Measurements from ENCODE around the gene ABHD1.
A peak's percentile ranks its signal among the peaks of the same experiment; 100 is the strongest.
"Not testable (repeated sequence)": the region's sequence is repeated elsewhere in the genome, so short reads cannot be mapped to it uniquely, and the experiment has no call there.

ABHD1 gene

DNA sequence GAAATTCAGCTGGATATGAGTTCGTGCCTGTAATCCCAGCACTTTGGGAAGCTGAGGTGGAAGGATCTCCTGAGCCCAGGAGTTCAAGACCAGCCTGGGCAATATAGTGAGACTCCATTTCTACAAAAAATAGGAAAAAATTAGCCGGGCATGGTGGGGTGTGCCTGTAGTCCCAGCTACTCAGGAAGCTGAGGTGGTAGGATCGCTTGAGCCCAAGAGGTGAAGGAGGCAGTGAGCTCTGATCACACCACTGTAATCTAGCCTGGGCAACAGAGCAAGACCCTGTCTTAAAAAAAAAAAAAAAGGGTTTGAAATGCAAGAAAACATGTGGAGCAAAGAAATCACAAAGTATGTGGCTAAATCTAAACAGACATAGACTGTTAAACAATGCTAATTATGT, 14.5 kb upstream of the ABHD1 start:
- no peak for DNase-seq (ENCODE audit: low read depth in 2 of 2)

DNA sequence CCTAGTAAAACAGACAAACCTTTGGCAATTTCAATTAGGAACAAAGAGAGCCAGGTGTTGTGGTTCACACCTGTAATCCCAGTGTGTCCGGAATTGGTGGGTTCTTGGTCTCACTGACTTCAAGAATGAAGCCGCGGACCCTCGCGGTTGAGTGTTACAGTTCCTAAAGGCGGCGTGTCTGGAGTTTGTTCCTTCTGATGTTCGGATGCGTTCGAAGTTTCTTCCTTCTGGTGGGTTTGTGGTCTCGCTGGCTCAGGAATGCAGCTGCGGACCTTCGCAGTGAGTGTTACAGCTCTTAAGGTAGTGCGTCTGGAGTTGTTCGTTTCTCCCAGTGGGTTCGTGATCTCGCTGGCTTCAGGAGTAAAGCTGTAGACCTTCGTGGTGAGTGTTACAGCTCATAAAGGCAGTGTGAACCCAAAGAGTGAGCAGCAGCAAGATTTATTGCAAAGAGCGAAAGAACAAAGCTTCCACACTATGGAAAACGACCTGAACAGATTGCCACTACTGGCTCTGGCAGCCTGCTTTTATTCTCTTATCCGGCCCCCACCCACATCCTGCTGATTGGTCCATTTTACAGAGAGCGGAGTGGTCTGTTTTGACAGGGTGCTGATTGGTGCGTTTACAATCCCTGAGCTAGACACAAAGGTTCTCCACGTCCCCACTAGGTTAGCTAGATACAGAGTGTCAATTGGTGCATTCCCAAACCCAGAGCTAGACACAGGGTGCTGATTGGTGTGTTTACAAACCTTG, 12.8 kb upstream of the ABHD1 start:
- not testable (repeated sequence) for DNase-seq (ENCODE audit: low read depth in 2 of 2)

DNA sequence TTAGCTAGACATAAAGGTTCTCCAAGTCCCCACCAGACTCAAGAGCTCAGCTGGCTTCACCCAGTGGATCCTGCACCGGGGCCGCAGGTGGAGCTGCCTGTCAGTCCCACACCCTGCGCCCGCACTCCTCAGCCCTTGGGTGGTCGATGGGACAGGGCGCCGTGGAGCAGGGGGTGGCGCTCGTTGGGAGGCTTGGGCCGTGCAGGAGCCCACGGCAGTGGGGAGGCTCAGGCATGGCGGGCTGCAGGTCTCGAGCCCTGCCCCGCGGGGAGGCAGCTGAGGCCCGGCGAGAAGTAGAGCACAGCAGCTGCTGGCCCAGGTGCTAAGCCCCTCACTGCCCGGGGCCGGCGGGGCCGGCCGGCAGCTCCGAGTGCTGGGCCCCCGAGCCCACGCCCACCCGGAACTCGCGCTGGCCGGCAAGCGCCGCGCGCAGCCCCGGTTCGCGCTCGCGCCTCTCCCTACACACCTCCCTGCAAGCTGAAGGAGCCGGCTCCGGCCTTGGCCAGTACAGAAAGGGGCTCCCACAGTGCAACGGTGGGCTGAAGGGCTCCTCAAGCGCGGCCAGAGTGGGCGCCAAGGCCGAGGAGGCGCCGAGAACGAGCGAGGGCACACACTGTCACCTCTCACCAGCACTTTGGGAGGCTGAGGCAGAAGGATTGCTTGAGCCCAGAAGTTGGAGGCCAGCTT, 12.1 kb upstream of the ABHD1 start:
- not testable (repeated sequence) for DNase-seq (ENCODE audit: low read depth in 2 of 2)

DNA sequence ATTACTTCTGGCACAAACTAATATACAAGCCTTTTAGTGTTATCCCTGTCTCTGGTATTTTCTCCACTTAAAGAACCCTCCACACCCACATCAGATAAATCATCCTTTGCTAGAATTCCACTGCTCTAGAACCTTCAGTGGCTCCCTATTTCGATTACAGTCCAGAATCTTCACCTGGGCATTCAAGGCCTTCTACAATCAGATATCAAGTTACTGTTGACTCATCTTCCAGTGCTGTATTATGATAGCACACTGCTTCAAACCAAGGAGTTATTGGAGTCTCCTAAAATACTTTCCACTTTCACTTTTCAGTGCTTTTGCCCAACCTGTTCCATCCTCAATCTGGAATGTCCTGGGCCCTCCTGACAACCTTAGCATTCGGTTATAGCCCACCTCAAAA, 8.1 kb upstream of the ABHD1 start:
- no peak for DNase-seq (ENCODE audit: low read depth in 2 of 2)

DNA sequence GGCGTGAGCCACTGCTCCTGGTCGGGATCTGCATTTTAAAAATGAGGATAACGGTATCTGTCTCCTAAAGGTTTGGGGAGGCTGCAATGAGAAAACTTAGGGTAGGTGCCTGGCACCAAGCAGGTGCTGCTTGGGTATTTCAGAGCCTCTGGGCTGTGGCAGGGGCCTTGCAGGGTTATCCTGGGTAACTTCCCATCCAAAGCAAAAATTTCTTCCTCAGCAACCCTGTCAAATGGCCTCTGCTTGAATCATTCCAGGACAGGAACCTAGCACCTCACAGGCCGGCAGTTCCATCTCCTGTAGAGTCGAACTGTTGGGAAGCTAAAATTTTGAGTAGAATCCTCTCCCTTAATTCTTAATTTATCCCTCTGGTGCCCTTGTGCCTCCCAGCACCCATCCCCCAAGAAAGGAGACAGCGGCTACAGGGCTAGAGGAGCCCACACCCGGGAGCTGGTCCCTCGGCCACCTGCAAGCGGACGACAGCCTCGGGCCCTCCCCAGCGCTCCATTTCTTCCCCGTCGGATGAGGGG, 5.6 kb upstream of the ABHD1 start:
- no peak for DNase-seq (ENCODE audit: low read depth in 2 of 2)

DNA sequence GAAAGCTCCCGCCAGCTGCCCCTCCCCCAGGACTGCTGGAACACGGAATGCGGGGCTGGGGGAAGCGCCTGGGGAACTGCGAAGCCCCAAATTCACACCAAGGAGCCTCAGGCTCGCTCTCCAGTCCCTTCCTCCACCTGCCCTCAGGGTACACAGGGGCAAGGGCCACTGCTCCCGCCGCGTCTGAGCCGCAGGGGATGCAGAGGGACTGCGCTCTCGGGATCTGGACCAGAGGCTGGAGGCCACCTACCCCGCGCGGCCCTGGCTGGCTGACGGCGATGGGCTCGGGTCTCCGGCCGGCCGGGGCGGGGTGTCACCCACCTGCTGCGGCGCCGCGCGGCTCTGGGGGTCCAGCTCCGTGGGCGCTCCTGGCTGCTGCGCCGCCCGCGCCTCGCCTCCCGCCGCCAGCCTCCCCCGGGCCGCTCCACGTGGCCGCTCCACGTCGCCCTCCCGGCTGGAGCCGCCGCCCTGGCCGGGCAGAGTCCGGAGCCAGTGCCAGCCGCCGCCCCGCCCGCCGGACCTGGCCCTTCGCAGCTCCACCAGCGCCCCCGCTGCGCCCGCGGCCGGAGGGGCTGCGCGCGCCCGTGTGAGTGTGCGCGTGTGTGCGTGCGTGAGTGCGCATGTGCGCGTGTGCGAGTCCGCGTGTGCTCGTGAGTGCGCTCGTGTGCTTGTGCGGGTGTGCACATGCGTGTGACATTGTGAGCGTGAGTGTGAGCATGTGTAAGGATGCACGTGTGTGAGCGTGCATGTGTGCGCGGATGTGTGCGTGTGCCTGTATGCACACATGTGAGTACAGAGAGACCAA, 4.9 kb upstream of the ABHD1 start, which contains the start of gene CGREF1:
Gene CGREF1, minus strand, starts transcription at position 604 of the 805 bp plus-strand sequence. CDS start 14,762 bp downstream, outside the sequence.
- DNase-seq (ENCODE audit: low read depth in 2 of 2), result no peak

DNA sequence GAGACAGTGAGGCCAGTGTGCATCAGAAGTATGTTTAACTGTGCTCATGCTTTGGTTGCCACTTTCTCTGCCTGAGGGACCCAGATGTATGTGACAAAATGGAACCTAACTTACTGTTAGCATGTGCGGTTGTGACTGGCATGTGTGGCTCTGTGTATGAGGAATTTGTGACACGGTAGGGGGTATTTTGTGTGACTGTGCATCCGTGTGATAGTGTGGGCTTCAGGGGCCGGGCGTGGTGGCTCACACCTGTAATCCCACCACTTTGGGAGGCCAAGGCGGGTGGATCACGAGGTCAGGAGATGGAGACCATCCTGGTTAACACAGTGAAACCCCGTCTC, 4.3 kb upstream of the ABHD1 start:
- not testable (repeated sequence) for DNase-seq (ENCODE audit: low read depth in 2 of 2)

DNA sequence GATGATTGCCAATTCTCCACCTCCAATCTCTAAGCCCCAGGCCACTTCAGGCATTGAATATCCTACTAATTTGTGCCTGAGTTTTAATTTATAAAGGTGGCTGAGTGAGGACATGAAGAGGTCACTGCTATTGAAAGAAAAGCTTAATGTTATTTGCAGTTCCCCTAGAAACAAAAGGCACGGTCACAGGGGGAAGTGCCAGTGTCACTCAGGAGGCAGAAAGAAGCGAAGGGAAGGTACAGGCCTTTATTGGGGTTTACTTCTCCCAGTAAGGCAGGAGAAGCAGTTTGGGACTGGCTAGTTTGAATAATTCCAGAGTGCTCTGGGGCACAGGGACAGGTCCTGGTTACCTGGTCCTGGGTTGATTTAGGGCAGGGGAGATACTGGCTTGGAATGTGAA, 1.7 kb upstream of the ABHD1 start:
- DNase-seq (ENCODE audit: low read depth in 2 of 2), result no peak

DNA sequence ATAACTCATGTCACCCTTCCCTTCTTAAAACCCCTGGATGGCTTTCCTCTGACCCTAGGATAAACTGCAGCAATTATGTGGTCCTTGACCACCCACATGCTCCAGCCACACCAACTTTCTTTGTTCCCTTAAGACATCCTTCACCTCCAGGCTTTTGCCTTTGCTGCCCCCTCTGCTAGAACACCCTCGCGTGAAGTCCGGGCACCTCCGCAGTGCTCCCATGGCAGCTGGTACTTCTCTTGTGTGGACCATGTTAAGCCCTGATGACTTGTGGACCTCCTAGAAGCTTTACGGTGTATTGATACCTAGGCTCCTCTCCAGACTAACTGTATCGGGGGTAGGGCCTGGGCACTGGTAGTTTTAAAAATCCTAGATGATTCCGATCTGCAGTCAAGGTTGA, 824 bp upstream of the ABHD1 start:
- DNase-seq (ENCODE audit: low read depth in 2 of 2), result no peak

DNA sequence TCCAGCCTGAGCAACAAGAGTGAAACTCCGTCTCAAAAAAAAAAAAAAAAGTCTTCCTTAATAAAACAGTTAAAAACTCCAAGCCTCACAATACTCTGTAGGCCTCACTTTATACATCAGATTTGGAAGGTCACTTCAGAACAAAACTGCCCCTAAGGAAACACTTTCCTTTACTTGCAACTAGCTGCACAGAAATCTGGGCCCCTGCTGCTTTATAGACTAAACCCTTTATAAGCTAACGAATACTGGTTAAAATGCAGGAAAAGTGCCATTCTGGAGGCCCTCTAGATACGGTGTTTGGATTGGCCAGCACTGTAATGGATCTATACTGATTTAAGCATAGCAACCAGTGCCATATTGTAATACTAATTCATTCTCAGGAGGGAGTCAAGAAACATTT, 1.5 kb downstream of the ABHD1 start:
- DNase-seq (ENCODE audit: low read depth in 2 of 2), result no peak

DNA sequence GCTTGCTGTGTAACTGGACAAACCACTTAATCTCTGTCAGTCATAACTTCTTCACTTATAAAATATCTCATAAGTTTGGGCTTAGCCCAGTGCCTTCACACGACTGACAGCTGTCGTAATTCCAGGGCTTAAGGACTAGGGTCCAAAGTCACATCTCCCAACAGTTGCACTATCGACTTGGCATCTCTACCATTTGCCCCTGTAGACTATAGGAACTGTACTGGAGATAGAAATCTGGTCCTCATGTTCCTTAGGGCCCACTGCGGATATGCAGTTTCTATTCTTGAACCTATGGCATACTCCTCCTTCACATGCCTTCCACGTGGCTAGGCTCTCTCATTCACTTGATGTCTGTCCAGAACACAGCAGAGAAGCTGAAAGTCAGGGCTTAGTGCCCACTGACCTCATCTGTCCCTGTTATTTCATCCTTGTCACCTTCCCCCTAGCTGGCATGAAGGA, 2.7 kb downstream of the ABHD1 start:
- no peak for DNase-seq (ENCODE audit: low read depth in 2 of 2)

DNA sequence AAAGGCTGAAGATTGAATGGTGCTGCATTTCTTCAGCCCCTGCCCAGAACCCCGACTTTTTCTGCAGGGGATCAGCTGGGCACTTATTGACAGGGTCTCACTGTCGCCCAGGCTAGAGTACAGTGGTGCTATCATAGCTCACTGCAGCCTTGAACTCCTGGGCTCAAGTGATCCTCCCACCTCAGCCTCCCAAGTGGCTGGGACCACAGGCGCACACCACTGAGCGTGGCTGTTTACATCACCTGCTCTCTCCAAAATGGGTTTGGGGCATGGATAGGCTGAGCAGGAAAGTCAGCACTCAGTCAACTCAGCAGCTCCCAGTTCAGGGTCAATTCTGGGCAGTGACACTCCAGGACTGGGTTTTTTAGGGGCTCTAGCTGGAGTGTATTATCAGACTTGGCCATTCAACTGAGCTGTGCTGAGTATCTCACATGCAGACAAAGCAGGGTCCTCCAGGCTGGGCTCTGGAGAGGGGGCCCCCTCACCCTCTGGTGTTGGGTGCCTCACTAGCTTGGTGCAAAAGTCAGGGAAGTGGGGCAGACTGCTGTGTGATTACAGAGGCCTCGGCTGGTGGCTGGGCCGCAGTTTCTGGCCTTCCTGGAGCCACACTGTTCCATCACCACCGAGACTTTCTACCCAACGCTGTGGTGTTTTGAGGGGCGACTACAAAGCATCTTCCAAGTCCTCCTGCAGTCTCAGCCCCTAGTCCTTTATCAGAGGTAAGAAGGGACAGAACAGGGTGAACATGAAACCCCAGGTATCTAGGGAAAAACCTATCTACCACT, 4.5 kb downstream of the ABHD1 start:
- DNase-seq (ENCODE audit: low read depth in 2 of 2), result no peak

DNA sequence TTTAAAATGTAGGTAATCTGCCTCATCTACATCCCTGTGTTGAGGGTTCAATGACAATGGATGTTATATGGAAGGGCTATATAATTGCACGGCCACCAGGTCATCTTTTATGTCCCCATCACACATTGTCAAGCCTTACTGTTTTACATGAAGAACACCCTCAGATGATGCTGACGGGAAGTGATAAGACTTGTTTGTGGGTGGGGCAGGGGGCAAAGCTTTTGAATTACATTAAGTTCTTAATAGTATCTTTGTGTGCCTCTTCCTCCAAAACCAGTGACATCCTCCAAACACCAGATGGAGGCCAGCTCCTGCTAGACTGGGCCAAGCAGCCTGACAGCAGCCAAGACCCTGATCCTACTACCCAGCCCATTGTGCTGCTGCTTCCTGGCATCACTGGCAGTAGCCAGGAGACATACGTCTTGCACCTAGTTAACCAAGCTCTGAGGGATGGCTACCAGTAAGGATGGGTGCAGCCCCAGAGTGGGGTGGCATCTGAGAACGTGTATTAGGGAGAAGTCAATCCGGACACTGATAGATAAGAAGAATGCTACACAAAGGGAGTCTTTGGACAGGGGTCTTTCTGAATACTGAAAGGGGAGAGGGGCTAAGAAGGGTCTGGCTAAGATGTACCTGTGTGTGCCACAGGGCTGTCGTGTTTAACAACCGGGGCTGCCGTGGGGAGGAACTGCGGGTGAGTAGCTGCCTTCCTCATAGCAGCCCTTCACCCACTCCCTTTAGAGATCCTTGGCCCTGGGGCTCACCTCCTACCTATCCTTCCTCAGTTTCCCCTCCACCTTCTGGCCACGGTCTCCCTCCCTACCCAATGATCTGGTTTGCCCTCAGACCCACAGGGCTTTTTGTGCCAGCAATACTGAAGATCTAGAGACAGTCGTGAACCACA, 5.3 kb downstream of the ABHD1 start:
- no peak for DNase-seq (ENCODE audit: low read depth in 2 of 2)

DNA sequence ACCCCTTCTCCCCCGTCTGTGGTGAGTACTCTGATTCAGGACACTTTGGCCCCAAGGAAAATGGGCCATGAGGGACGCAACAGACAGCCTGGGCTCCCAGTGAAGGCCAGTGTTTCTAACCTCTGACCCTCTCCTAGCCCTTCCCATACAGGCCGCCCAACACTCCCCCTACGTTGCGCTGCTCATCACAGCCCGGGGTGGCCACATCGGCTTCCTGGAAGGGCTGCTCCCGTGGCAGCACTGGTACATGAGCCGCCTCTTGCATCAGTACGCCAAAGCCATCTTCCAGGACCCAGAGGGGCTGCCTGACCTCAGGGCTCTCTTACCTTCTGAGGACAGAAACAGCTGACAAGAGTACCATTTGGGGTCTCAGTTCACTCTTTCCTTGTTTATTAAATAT, 6.8 kb downstream of the ABHD1 start:
- DNase-seq (ENCODE audit: low read depth in 2 of 2), result no peak

DNA sequence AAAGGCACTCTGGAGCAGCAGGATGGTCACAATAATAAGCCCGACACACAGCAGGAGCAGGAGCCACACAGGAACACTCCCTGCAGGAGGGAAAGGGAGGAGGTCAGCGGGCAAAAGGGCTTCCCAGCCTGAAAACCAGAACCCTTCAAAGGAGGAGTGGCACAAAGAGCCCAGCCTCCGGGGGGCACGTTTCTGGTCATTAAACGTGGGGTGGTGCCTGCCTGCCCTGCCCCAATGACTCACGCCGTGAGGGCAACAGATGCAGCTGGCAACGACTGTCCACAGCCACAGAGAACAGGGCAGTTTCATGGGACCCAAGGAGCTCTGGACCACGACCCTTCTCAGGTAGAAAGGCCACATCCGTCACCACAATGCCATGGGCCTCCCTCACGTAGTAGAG, 7.8 kb downstream of the ABHD1 start:
- no peak for DNase-seq (ENCODE audit: low read depth in 2 of 2)

DNA sequence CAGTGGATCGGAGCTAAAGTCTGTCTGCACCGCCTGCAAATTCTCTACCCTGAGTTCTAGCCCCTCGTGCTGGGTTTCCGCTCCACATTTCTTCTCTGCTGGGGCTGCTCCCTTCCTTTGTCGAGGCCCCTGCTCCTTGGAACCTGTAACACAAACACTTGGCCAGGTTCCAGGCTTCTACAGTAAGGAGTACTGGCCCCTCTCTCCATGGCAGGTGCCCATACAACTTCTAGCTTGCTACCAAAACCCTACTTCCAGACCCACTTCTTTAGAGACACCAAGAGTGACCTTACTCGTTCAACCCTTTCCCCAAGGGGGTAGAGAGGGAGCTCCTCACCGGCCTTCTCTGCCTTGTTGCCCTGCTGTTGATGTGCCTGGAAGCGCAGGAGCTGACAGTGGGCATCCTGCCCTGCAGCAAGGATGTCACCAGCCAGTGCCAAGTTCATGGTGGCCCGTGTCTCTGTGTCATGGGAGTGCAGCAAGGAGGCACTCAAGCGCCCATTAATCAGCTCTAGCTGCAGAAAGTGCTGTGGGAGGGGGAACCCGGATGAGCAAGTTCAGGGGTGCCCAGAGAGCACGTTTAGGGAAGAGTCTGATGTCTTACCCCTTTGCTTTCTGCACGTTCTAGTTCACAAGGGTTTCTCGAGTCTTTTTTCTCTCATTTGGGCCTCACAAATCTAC, 9.7 kb downstream of the ABHD1 start:
- no peak for DNase-seq (ENCODE audit: low read depth in 2 of 2)

DNA sequence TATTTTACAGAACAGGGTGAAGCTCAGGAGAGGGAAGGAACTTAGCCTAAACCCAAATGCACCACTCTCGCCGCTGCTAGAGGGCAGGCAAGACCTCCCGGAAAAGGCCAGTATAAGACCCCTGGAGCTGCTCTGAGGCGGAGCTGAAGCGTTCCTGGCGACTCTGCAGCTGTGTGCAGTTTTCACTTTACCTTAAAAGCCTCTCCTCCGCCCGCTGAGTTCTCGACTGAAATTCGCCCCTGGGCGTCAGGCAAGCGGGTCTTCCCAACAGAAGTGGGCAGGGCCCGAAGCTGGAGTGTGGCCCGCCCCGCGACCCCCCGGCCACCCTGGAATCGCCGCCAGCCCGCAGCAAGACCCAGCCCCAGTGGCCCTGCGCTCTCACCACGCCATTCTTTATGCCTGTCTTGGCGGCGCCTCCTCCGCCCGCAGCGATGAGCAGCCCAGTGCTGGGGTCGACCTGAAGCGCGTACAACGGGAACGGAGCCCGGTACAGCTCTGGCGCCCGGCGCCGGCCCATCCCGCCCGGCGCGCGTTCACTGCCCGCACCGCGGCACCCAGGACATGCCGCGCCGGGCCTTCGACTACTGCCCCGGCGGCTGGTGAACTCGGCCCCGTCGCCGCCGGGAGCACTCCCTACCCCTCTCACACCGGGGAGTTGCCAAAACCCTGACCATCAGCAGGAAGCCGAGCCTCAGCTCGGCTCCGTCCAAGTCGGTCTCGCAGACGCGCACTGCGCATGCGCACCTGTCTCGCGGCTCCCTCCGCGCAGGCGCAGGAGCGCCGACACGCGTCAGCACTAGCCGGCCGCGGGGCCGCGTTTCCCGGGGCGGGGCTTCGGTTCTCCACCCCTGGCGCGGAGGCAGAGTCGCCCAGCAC, 10.5 kb downstream of the ABHD1 start, which contains the start of gene PREB:
Gene PREB, minus strand, starts transcription at position 732 of the 876 bp plus-strand sequence. Its CDS starts 215 bp downstream, at position 517.
- DNase-seq (ENCODE audit: low read depth in 2 of 2), result peak; percentile 95 to 96

DNA sequence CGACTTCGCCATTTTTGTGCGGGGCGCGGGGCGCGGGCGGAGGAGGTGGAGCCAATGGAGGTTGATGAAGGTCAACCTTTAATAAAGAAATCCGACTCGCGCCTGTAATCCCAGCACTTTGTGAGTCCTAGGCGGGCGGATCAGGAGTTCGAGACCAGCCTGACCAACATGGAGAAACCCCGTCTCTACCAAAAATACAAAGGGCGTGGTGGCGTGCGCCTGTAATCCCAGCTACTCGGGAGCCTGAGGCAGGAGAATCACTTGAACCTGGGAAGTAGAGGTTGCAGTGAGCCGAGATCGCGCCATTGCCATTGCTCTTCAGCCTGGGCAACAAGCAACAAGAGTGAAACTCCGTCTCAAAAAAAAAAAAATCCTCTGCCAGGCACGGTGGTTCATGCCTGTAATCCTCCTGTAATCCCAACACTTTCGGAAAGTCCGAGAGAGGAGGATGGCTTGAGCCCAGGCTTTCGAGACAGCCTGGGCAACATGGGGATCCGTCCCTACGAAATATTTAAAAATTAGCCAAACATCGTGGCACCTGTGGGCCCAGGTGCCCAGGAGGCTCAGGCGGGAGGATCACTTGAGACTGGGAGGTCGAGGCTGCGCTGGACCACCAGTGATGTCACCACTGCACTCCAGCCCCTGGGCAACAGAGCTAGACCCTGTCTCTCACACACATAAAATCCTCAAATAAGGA, 11.3 kb downstream of the ABHD1 start:
- DNase-seq (ENCODE audit: low read depth in 2 of 2), result no peak
